Uterus (tissue), 2 donors: ENCODE results near the gene TTC29.

Experiments
- CTCF ChIP-seq, 4 experiments: fragments of 200-600 bp in 2 of 4; fragments of 450-650 bp in 2 of 4; sonication (generic) in 2 of 4; IDR thresholded peaks; one replicate each; pipeline ENCODE4 v1.5.1; 2016 to 2019; ENCODE audit warnings: antibody characterized with exemption in 4 of 4, mild to moderate bottlenecking in 2 of 4, moderate library complexity in 1 of 4
- POLR2A ChIP-seq, 2 donors: fragments of 450-650 bp; IDR thresholded peaks; one replicate each; pipeline ENCODE4 v1.6.1; 2016; ENCODE audit warnings: antibody characterized with exemption in 2 of 2, mild to moderate bottlenecking in 1 of 2, moderate library complexity in 1 of 2

- TF ChIP-seq POLR2A (IDR thresholded peaks at IDR 0.05) = no peak
- TF ChIP-seq CTCF (IDR thresholded peaks at IDR 0.05) = peak; percentile 28 to 55 (median 44)
Observed at GRCh38 chr4:146916479-146917076, 29.1 kb downstream of the TTC29 start.
